ENCODE data around the gene KIAA0232.

DNA sequence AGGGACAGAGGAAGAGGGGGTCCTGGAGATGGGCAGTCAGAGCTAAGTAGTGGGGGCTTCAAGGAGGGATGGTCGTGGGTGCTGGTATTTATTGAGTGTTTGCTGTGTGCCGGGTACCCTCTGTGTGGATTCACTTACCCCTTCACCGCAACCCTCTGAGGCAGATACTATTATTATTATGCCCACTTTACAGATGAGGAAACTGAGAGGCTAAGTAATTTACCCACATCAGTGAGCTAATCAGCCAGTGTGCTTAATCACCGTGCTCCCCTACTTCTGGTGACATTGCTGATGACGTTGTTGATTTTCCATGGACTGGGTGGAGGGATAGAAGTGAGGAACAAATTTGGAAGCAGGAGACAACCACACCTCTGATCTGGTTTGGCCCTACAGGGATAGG lies 4.1 kb upstream of the KIAA0232 start:
- TF ChIP-seq TAF1 (IDR thresholded peaks at IDR 0.05; ENCODE audit: low read depth, low read length), result no peak
- TF ChIP-seq POLR2A (IDR thresholded peaks at IDR 0.05; ENCODE audit: low read depth, low read length), result no peak
- no peak for TF ChIP-seq POLR2AphosphoS5 (IDR thresholded peaks at IDR 0.05; ENCODE audit: low read depth, low read length)

All from GM12891 (cell line).